ENCODE data around the gene CACFD1.

Gene CACFD1

GRCh38 chr9:133426011-133426410 lies 33.8 kb upstream of the CACFD1 start:
- no peak overlapping the region for H3K4me3 ChIP-seq (ENCODE audit: low read length)
- 0 out of 2 replicates have a peak, but pooled peaks cover 3% of the 10 kb centered on the region for H3K36me3 ChIP-seq (ENCODE audit: control insufficient read depth, insufficient read depth, low read length)
- no peak overlapping the region for H3K27ac ChIP-seq (ENCODE audit: low read length)
- no peaks in the 10 kb centered on the region for H3K9me3 ChIP-seq (ENCODE audit: control insufficient read depth, insufficient read depth, low read length)
- WGBS (ENCODE audit: insufficient coverage, insufficient read length): no CpG with 5 or more reads among the region's 11 CpGs
- H3K4me1 ChIP-seq (ENCODE audit: control insufficient read depth, insufficient read depth, low read length): peaks cover 4% of the 10 kb centered on the region; the same call in 1 of the 2 replicates
- DNase-seq (ENCODE audit: low read depth, low spot score): no peak
- H3K27me3 ChIP-seq (ENCODE audit: control insufficient read depth, insufficient read depth, low read length): no peaks in the 10 kb centered on the region

GRCh38 chr9:133427658-133428348 lies 32.0 kb upstream of the CACFD1 start:
- Histone ChIP-seq H3K4me3 (ENCODE audit: low read length) (peak overlapping the region; percentile 61; the same call in 1 of the 2 replicates), H3K9me3 (ENCODE audit: control insufficient read depth, insufficient read depth, low read length) (no peaks in the 10 kb centered on the region), H3K27me3 (ENCODE audit: control insufficient read depth, insufficient read depth, low read length) (no peaks in the 10 kb centered on the region), H3K36me3 (ENCODE audit: control insufficient read depth, insufficient read depth, low read length) (0 out of 2 replicates have a peak, but pooled peaks cover 3% of the 10 kb centered on the region), H3K4me1 (ENCODE audit: control insufficient read depth, insufficient read depth, low read length) (peaks cover 3% of the 10 kb centered on the region; the same call in 1 of the 2 replicates), H3K27ac (ENCODE audit: low read length) (no peak overlapping the region)
- WGBS (ENCODE audit: insufficient coverage, insufficient read length): no CpG with 5 or more reads among the region's 10 CpGs
- no peak for DNase-seq (ENCODE audit: low read depth, low spot score)

GRCh38 chr9:133428617-133429101 lies 31.1 kb upstream of the CACFD1 start:
- Histone ChIP-seq H3K27me3 (ENCODE audit: control insufficient read depth, insufficient read depth, low read length) (no peaks in the 10 kb centered on the region), H3K36me3 (ENCODE audit: control insufficient read depth, insufficient read depth, low read length) (0 out of 2 replicates have a peak, but pooled peaks cover 3% of the 10 kb centered on the region), H3K4me3 (ENCODE audit: low read length) (peak overlapping the region; percentile 61; the same call in 1 of the 2 replicates), H3K27ac (ENCODE audit: low read length) (no peak overlapping the region), H3K9me3 (ENCODE audit: control insufficient read depth, insufficient read depth, low read length) (no peaks in the 10 kb centered on the region), H3K4me1 (ENCODE audit: control insufficient read depth, insufficient read depth, low read length) (peaks cover 3% of the 10 kb centered on the region; the same call in 1 of the 2 replicates)
- DNase-seq (ENCODE audit: low read depth, low spot score): no peak
- WGBS (ENCODE audit: insufficient coverage, insufficient read length): no CpG with 5 or more reads among the region's 57 CpGs

- no peaks in the 10 kb centered on the region for H3K27me3 ChIP-seq (ENCODE audit: control insufficient read depth, insufficient read depth, low read length)
- H3K36me3 ChIP-seq (ENCODE audit: control insufficient read depth, insufficient read depth, low read length): 0 out of 2 replicates have a peak, but pooled peaks cover 3% of the 10 kb centered on the region
- H3K4me3 ChIP-seq (ENCODE audit: low read length): peak overlapping the region; percentile 61; the same call in 1 of the 2 replicates
- H3K4me1 ChIP-seq (ENCODE audit: control insufficient read depth, insufficient read depth, low read length): peaks cover 3% of the 10 kb centered on the region; the same call in 1 of the 2 replicates
- no peaks in the 10 kb centered on the region for H3K9me3 ChIP-seq (ENCODE audit: control insufficient read depth, insufficient read depth, low read length)
- no peak for DNase-seq (ENCODE audit: low read depth, low spot score)
- no peak overlapping the region for H3K27ac ChIP-seq (ENCODE audit: low read length)
- WGBS (ENCODE audit: insufficient coverage, insufficient read length): no CpG with 5 or more reads among the region's 18 CpGs
Observed at GRCh38 chr9:133429214-133429613, 30.6 kb upstream of the CACFD1 start.

DNA sequence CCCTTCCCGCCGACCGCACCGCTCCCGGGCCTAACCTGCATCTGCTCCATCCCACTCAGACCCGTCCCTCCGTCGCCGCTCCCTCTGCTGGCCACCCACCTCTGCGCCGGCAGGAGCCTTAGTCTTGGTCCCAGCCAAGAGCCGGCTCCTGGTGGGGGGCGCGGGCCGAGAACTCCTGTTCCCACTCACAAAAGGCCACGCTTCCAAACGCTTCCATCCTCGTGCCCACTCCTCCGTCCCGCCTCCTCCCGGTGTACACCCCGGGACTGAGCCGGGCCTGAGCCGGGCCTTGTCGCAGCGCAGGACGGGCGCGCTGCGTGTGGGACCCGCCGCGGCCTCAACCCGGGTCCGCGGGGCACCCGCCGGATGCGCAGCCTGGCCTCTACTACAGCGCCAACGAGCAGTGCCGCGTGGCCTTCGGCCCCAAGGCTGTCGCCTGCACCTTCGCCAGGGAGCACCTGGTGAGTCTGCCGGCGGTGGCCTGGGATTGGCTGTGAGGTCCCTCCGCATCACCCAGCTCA lies 30.1 kb upstream of the CACFD1 start:
- no peak overlapping the region for H3K27ac ChIP-seq (ENCODE audit: low read length)
- no CpG with 5 or more reads among the region's 49 CpGs for WGBS (ENCODE audit: insufficient coverage, insufficient read length)
- peaks cover 3% of the 10 kb centered on the region; the same call in 1 of the 2 replicates for H3K4me1 ChIP-seq (ENCODE audit: control insufficient read depth, insufficient read depth, low read length)
- peak overlapping the region; percentile 61; the same call in 1 of the 2 replicates for H3K4me3 ChIP-seq (ENCODE audit: low read length)
- no peak for DNase-seq (ENCODE audit: low read depth, low spot score)
- no peaks in the 10 kb centered on the region for H3K27me3 ChIP-seq (ENCODE audit: control insufficient read depth, insufficient read depth, low read length)
- H3K36me3 ChIP-seq (ENCODE audit: control insufficient read depth, insufficient read depth, low read length): 0 out of 2 replicates have a peak, but pooled peaks cover 3% of the 10 kb centered on the region
- no peaks in the 10 kb centered on the region for H3K9me3 ChIP-seq (ENCODE audit: control insufficient read depth, insufficient read depth, low read length)

- H3K9me3 ChIP-seq (ENCODE audit: control insufficient read depth, insufficient read depth, low read length): no peaks in the 10 kb centered on the region
- H3K4me3 ChIP-seq (ENCODE audit: low read length): no peak overlapping the region; the same call in 1 of the 2 replicates
- peaks cover 3% of the 10 kb centered on the region; the same call in 1 of the 2 replicates for H3K4me1 ChIP-seq (ENCODE audit: control insufficient read depth, insufficient read depth, low read length)
- no CpG with 5 or more reads among the region's 1 CpG for WGBS (ENCODE audit: insufficient coverage, insufficient read length)
- DNase-seq (ENCODE audit: low read depth, low spot score): no peak
- no peaks in the 10 kb centered on the region for H3K27me3 ChIP-seq (ENCODE audit: control insufficient read depth, insufficient read depth, low read length)
- H3K36me3 ChIP-seq (ENCODE audit: control insufficient read depth, insufficient read depth, low read length): 0 out of 2 replicates have a peak, but pooled peaks cover 3% of the 10 kb centered on the region
- H3K27ac ChIP-seq (ENCODE audit: low read length): no peak overlapping the region
Observed at GRCh38 chr9:133430244-133430643, 29.5 kb upstream of the CACFD1 start.

DNA sequence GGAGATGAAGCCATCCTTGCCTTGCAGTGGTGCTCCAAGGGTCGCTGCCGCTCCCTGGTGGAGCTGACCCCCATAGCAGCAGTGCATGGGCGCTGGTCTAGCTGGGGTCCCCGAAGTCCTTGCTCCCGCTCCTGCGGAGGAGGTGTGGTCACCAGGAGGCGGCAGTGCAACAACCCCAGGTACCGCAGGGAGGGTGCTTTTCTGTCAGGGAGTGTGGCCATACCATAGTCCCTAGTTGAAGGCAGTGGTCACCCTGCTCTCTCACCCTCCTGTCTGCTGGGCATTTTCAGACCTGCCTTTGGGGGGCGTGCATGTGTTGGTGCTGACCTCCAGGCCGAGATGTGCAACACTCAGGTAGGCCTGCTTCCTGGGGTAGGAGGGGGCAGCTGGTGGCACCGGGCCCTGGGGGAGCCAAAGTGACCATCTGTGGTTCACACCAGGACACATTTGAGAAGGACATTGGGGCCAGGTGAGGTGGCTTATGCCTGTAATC lies 26.4 kb upstream of the CACFD1 start:
- DNase-seq (ENCODE audit: low read depth, low spot score): no peak
- Histone ChIP-seq H3K9me3 (ENCODE audit: control insufficient read depth, insufficient read depth, low read length) (no peaks in the 10 kb centered on the region), H3K36me3 (ENCODE audit: control insufficient read depth, insufficient read depth, low read length) (no peaks in the 10 kb centered on the region), H3K27ac (ENCODE audit: low read length) (no peak overlapping the region), H3K4me3 (ENCODE audit: low read length) (no peak overlapping the region), H3K27me3 (ENCODE audit: control insufficient read depth, insufficient read depth, low read length) (no peaks in the 10 kb centered on the region), H3K4me1 (ENCODE audit: control insufficient read depth, insufficient read depth, low read length) (no peaks in the 10 kb centered on the region)
- no CpG with 5 or more reads among the region's 11 CpGs for WGBS (ENCODE audit: insufficient coverage, insufficient read length)

GRCh38 chr9:133436681-133437080 lies 23.1 kb upstream of the CACFD1 start:
- no peak for DNase-seq (ENCODE audit: low read depth, low spot score)
- H3K4me1 ChIP-seq (ENCODE audit: control insufficient read depth, insufficient read depth, low read length): no peaks in the 10 kb centered on the region
- no peaks in the 10 kb centered on the region for H3K27me3 ChIP-seq (ENCODE audit: control insufficient read depth, insufficient read depth, low read length)
- no CpG with 5 or more reads among the region's 16 CpGs for WGBS (ENCODE audit: insufficient coverage, insufficient read length)
- no peaks in the 10 kb centered on the region for H3K36me3 ChIP-seq (ENCODE audit: control insufficient read depth, insufficient read depth, low read length)
- no peak overlapping the region for H3K27ac ChIP-seq (ENCODE audit: low read length)
- H3K4me3 ChIP-seq (ENCODE audit: low read length): no peak overlapping the region
- H3K9me3 ChIP-seq (ENCODE audit: control insufficient read depth, insufficient read depth, low read length): no peaks in the 10 kb centered on the region

GRCh38 chr9:133437753-133438531 lies 21.8 kb upstream of the CACFD1 start:
- no CpG with 5 or more reads among the region's 20 CpGs for WGBS (ENCODE audit: insufficient coverage, insufficient read length)
- no peaks in the 10 kb centered on the region for H3K4me1 ChIP-seq (ENCODE audit: control insufficient read depth, insufficient read depth, low read length)
- no peak overlapping the region for H3K27ac ChIP-seq (ENCODE audit: low read length)
- no peaks in the 10 kb centered on the region for H3K36me3 ChIP-seq (ENCODE audit: control insufficient read depth, insufficient read depth, low read length)
- no peak overlapping the region for H3K4me3 ChIP-seq (ENCODE audit: low read length)
- DNase-seq (ENCODE audit: low read depth, low spot score): no peak
- no peaks in the 10 kb centered on the region for H3K27me3 ChIP-seq (ENCODE audit: control insufficient read depth, insufficient read depth, low read length)
- no peaks in the 10 kb centered on the region for H3K9me3 ChIP-seq (ENCODE audit: control insufficient read depth, insufficient read depth, low read length)

DNA sequence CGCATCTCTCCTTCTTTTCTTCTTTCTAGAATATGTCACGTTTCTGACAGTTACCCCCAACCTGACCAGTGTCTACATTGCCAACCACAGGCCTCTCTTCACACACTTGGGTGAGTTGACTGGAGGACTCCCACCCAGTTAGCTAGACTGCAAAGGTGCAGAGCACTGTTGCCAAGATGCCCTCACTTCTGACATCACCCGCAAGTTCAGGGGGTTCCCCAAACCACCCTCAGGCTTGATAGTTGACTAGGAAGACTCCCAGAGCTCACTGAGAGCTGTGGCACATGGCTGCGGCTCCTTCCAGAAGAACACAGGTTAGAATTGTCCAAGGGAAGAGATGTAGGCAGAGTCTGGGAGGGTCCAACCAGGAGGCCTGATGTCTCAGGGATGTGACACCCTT lies 20.4 kb upstream of the CACFD1 start:
- Histone ChIP-seq H3K9me3 (ENCODE audit: control insufficient read depth, insufficient read depth, low read length) (no peaks in the 10 kb centered on the region), H3K4me1 (ENCODE audit: control insufficient read depth, insufficient read depth, low read length) (no peaks in the 10 kb centered on the region), H3K36me3 (ENCODE audit: control insufficient read depth, insufficient read depth, low read length) (no peaks in the 10 kb centered on the region), H3K4me3 (ENCODE audit: low read length) (no peak overlapping the region), H3K27ac (ENCODE audit: low read length) (no peak overlapping the region), H3K27me3 (ENCODE audit: control insufficient read depth, insufficient read depth, low read length) (no peaks in the 10 kb centered on the region)
- WGBS (ENCODE audit: insufficient coverage, insufficient read length): no CpG with 5 or more reads among the region's 4 CpGs
- no peak for DNase-seq (ENCODE audit: low read depth, low spot score)
